CD4-positive, alpha-beta memory T cell (primary cell): Measurements from ENCODE around the gene AHRR. TPM values are rescaled to one million over a fixed set of nuclear protein-coding genes. Genes with fewer than 3 reads are reported as not detected.

Experiments used
- CTCF ChIA-PET: fragments of 350-600 bp; sonication (Branson Sonifier 250); formaldehyde crosslinking; loops from one replicate; lab custom pipeline; 2021; ENCODE audit warnings: inconsistent platforms; ENCODE audit not compliant: partially characterized antibody; lab: Charles Lee
- POLR2A ChIA-PET: fragments of 350-600 bp; sonication (Branson Sonifier 250); formaldehyde crosslinking; loops from one replicate; lab custom pipeline; 2021; ENCODE audit not compliant: partially characterized antibody; lab: Charles Lee
- DNase-seq, 5 donors: peaks; one replicate each; pipeline versions ENCODE4 v3.0.0 to v3.0.0-alpha.2; 2020 to 2022; ENCODE audit warnings: mixed read lengths in 1 of 5
- H3K27ac ChIP-seq: one replicate; pipeline ENCODE4 v1.7.0; 2013; ENCODE audit warnings: low read depth, low read length
- H3K27me3 ChIP-seq: 2 replicates; pipeline ENCODE4 v1.7.0; 2013; ENCODE audit warnings: mild to moderate bottlenecking, low read length, moderate library complexity; ENCODE audit not compliant: insufficient read depth
- H3K36me3 ChIP-seq: 2 replicates; pipeline ENCODE4 v1.7.0; 2013; ENCODE audit warnings: mild to moderate bottlenecking, low read length, moderate library complexity; ENCODE audit not compliant: insufficient read depth
- H3K4me1 ChIP-seq: 2 replicates; pipeline ENCODE4 v1.7.0; 2013; ENCODE audit warnings: mild to moderate bottlenecking, low read length, moderate library complexity; ENCODE audit not compliant: insufficient read depth
- H3K4me3 ChIP-seq, 2 donors: one replicate each; pipeline ENCODE4 v1.7.0; 2013; ENCODE audit warnings: low read length in 2 of 2, mild to moderate bottlenecking in 1 of 2
- H3K9me3 ChIP-seq, 2 donors: one replicate each; pipeline ENCODE4 v1.7.0; 2013; ENCODE audit warnings: low read length in 2 of 2, control low read depth in 1 of 2; ENCODE audit not compliant: control insufficient read depth in 1 of 2
- H3K27ac Mint-ChIP-seq, 7 donors: one replicate each; pipeline ENCODE4 v1.8.0; 2020 to 2021; ENCODE audit warnings: mixed read lengths in 7 of 7, mild to moderate bottlenecking in 6 of 7, inconsistent platforms in 3 of 7, moderate library complexity in 3 of 7
- H3K27me3 Mint-ChIP-seq, 2 donors: one replicate each; pipeline ENCODE4 v1.8.0; 2020 to 2021; ENCODE audit warnings: mixed read lengths in 2 of 2
- H3K36me3 Mint-ChIP-seq, 2 donors: one replicate each; pipeline ENCODE4 v1.8.0; 2020 to 2021; ENCODE audit warnings: mixed read lengths in 2 of 2, inconsistent platforms in 1 of 2, mild to moderate bottlenecking in 1 of 2
- H3K4me1 Mint-ChIP-seq, 4 donors: one replicate each; pipeline ENCODE4 v1.8.0; 2020 to 2021; ENCODE audit warnings: mixed read lengths in 4 of 4, mild to moderate bottlenecking in 1 of 4
- H3K4me3 Mint-ChIP-seq, 8 donors: one replicate each; pipeline ENCODE4 v1.8.0; 2020 to 2021; ENCODE audit warnings: mixed read lengths in 8 of 8, mild to moderate bottlenecking in 7 of 8, moderate library complexity in 6 of 8, inconsistent platforms in 3 of 8
- H3K9me3 Mint-ChIP-seq, 8 donors: one replicate each; pipeline ENCODE4 v1.8.0; 2020 to 2021; ENCODE audit warnings: mixed read lengths in 8 of 8, mild to moderate bottlenecking in 5 of 8, inconsistent platforms in 3 of 8, moderate library complexity in 1 of 8
- intact Hi-C: fragments of 100-400 bp; cut with micrococcal nuclease; formaldehyde crosslinking; loops from one replicate; pipeline ENCODE4 v1.15.1; 2023
- polyA plus RNA-seq, 2 donors: library from polyadenylated mRNA; unstranded; fragments of 300-500 nt; fragmentation: Illumina TruSeq; gene quantifications; one replicate each; pipeline ENCODE4 v1.2.3, GENCODE V29; 2021
- total RNA-seq, 2 experiments: library from RNA; stranded (reverse); gene quantifications; one replicate each; pipeline ENCODE4 v1.2.3, GENCODE V29; 2021

AHRR gene
- total and polyA plus RNA-seq, 4 experiments from 2014 or later, result 0.23 to 2.7 (median 0.74) TPM

DNA sequence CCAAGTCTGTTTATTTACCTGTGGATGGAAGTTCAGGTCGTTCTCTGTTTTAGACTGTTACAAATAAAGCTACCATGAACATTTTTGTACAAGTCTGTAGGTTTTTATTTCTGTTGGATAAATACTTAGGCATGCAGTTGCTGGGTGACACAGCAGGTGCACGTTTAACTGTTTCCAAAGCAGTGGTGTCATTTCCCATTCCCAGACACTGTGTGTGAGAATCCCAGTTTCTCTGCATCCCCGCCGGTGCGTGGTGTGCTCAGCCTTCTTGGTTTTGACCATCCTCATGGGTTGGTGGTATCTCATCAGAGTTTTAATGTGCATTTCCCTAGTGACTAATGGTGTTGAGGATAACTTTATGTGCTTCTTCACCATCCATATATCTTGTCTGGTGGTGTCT lies 27.2 kb downstream of the AHRR start:
- intact Hi-C loops, result no loop called here
- Mint-ChIP-seq H3K27ac (peak overlapping the region in 1 of 7 donors; percentile 11), H3K4me3 (no peak overlapping the region), H3K36me3 (no peaks in the 10 kb centered on the region), H3K9me3 (no peaks in the 10 kb centered on the region), H3K27me3 (peaks cover 10 to 24% of the 10 kb centered on the region in 2 donors), H3K4me1 (peaks cover 0 to 4% (median 2%) of the 10 kb centered on the region in 4 donors)
- Histone ChIP-seq H3K27ac (no peak overlapping the region), H3K4me1 (peaks cover 8% of the 10 kb centered on the region), H3K27me3 (peaks cover 5% of the 10 kb centered on the region), H3K4me3 (no peak overlapping the region), H3K9me3 (no peaks in the 10 kb centered on the region), H3K36me3 (no peaks in the 10 kb centered on the region)
- POLR2A ChIA-PET, result no interaction called here
- no peak for DNase-seq
- CTCF ChIA-PET, result interaction anchor here (0.7 kb wide), 1 partner anchor 172 kb away, joined by 3 read pairs; no protein-coding TSS in a partner anchor

DNA sequence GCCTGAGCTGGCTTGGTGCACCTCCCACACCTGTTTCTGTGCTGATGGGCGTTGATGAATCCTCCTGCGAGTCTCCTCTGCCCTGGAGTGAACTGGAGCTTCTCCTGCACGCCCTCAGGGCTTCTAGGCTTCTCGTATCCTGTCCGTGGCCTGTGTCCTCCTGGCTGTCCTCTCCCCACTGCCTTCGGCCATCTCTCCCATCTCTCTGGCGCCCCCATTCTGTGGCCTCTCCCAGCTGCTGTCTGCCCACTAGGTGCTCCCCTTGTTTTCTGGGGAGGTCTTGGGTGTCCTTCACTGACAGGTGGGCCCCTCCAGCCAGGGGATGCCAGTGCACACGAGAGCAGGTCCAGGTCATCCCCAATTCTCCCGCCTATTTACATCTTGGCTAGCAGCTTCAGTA lies 28.8 kb downstream of the AHRR start:
- H3K9me3 Mint-ChIP-seq, result no peaks in the 10 kb centered on the region
- H3K27ac Mint-ChIP-seq, result no peak overlapping the region
- peaks cover 5% of the 10 kb centered on the region for H3K27me3 ChIP-seq
- H3K4me3 ChIP-seq, result no peak overlapping the region
- no peak overlapping the region for H3K27ac ChIP-seq
- peaks cover 0 to 4% (median 2%) of the 10 kb centered on the region in 4 donors for H3K4me1 Mint-ChIP-seq
- H3K36me3 ChIP-seq, result no peaks in the 10 kb centered on the region
- ChIA-PET CTCF (no interaction called here), POLR2A (interaction anchor here (1.4 kb wide), 1 partner anchor 10 kb away, joined by 3 read pairs; no protein-coding TSS in a partner anchor)
- intact Hi-C loops, result no loop called here
- H3K9me3 ChIP-seq, result no peaks in the 10 kb centered on the region
- no peak overlapping the region for H3K4me3 Mint-ChIP-seq
- no peaks in the 10 kb centered on the region for H3K36me3 Mint-ChIP-seq
- peaks cover 8% of the 10 kb centered on the region for H3K4me1 ChIP-seq
- DNase-seq, result no peak
- H3K27me3 Mint-ChIP-seq, result peaks cover 10 to 24% of the 10 kb centered on the region in 2 donors

DNA sequence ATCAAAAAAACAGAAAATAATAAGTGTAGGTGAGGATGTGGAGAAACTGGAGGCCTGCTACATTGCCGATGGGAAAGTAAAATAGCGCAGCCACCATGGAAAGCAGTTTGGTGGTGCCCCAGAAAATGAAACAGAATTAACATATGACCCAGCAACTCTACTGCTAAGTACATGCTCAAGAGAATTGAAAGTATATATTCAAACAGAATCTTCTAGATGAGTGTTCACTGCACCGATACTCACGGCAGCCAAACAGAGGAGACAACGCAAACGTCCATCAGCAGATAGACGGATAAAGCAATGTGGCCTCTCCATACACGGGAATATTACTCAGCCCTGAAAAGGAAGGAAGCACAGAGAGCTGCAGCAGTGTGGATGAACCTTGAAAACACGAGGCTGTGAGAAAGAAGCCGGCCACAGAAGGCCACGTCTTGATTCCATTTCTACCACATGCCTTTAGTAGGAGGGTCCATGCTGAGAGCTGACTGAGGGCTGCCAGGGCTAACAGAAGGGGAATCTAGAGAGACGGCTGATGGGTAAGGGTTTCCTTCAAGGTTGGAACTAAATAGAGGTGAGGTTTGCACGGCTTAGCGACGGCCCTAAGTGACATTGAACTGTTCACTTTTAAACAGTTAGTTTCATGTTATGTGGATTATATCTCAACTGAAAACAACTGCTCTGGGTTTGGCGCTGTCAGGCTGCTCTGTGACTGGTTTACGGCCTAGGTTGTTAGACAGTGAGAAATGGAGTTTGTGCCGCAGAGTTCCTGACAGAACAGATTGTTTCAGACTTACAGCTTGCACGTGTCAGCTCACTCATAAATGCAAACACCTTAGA lies 29.8 kb downstream of the AHRR start:
- peaks cover 4% of the 10 kb centered on the region for H3K27me3 ChIP-seq
- H3K9me3 ChIP-seq, result no peaks in the 10 kb centered on the region
- peaks cover 5% of the 10 kb centered on the region for H3K4me1 ChIP-seq
- CTCF ChIA-PET, result no interaction called here
- Mint-ChIP-seq H3K4me3 (no peak overlapping the region), H3K27me3 (peaks cover 10 to 23% of the 10 kb centered on the region in 2 donors), H3K9me3 (no peaks in the 10 kb centered on the region), H3K4me1 (peaks cover 0 to 4% (median 2%) of the 10 kb centered on the region in 4 donors), H3K36me3 (no peaks in the 10 kb centered on the region), H3K27ac (no peak overlapping the region)
- intact Hi-C loops, result no loop called here
- POLR2A ChIA-PET, result interaction anchor here (1.4 kb wide), 1 partner anchor 10 kb away, joined by 3 read pairs; no protein-coding TSS in a partner anchor
- no peak for DNase-seq
- no peak overlapping the region for H3K27ac ChIP-seq
- H3K36me3 ChIP-seq, result no peaks in the 10 kb centered on the region
- H3K4me3 ChIP-seq, result no peak overlapping the region

DNA sequence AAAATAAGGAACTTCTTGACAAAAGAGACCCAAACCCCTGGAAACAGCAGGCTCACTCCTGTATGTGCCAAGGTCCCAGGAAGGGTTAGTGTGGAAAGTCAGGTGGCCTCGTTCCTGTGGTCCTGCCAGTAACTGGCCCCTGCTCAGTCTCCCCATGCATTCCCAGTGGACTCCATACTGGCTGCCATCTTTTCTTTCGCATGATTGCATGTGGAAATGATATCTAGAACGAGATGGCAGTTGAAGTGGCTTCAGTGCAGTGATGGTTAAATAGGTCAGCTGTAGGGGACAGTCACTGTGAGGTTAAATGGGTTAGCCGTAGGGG lies 30.4 kb downstream of the AHRR start:
- H3K27ac ChIP-seq, result no peak overlapping the region
- intact Hi-C loops, result no loop called here
- peaks cover 0 to under 1% (median 0%) of the 10 kb centered on the region in 4 donors for H3K4me1 Mint-ChIP-seq
- no peak overlapping the region for H3K4me3 ChIP-seq
- no peak overlapping the region for H3K4me3 Mint-ChIP-seq
- H3K9me3 Mint-ChIP-seq, result no peaks in the 10 kb centered on the region
- H3K27ac Mint-ChIP-seq, result no peak overlapping the region
- DNase-seq, result no peak
- ChIA-PET CTCF (no interaction called here), POLR2A (no interaction called here)
- no peaks in the 10 kb centered on the region for H3K9me3 ChIP-seq
- H3K36me3 Mint-ChIP-seq, result no peaks in the 10 kb centered on the region
- peaks cover 7 to 18% of the 10 kb centered on the region in 2 donors for H3K27me3 Mint-ChIP-seq
- H3K4me1 ChIP-seq, result no peaks in the 10 kb centered on the region
- no peaks in the 10 kb centered on the region for H3K36me3 ChIP-seq
- no peaks in the 10 kb centered on the region for H3K27me3 ChIP-seq

DNA sequence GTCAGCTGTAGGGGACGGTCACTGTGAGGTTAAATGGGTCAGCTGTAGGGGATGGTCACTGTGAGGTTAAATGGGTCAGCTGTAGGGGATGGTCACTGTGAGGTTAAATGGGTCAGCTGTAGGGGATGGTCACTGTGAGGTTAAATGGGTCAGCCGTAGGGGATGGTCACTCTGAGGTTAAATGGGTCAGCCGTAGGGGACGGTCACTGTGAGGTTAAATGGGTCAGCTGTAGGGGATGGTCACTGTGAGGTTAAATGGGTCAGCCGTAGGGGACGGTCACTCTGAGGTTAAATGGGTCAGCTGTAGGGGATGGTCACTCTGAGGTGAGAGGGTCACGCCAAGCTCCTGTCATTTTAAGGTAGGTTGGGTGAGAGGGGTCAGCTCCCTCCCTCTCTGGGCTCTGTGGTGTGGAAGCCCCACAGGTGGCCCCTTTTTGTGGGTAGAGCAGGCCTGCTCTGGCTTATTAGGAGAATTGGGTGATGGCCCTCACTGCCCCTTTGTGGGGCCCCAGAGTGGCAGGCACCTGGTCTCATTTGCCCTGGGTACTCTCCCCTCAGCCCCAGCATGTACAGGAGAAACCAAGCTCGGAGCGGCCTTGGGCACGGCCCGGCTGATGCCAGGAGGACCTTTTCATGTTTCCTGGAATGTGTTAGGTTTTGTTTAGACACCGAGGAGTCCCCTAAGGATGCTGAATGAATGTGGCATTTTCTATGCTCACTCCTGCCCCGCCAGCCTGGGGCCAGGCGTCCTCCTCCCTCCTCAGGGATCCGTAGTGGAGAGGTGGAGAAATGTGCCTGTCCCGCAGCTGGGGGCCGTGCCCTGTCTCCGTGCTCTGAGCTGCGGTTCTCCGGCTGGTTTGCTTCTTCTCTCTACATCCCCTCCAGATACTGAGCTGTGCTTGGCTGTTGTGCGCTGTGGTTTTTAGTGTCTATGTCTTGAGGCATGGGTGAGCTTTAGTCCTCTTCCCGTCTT lies 31.4 kb downstream of the AHRR start:
- no peaks in the 10 kb centered on the region for H3K4me1 Mint-ChIP-seq
- H3K27ac Mint-ChIP-seq, result no peak overlapping the region
- Histone ChIP-seq H3K4me1 (no peaks in the 10 kb centered on the region), H3K4me3 (no peak overlapping the region), H3K36me3 (no peaks in the 10 kb centered on the region), H3K9me3 (no peaks in the 10 kb centered on the region), H3K27ac (no peak overlapping the region), H3K27me3 (no peaks in the 10 kb centered on the region)
- intact Hi-C loops, result no loop called here
- CTCF ChIA-PET, result no interaction called here
- no peaks in the 10 kb centered on the region for H3K9me3 Mint-ChIP-seq
- no peak for DNase-seq
- POLR2A ChIA-PET, result interaction anchor here (1.1 kb wide), 1 partner anchor 26 kb away, joined by 3 read pairs; no protein-coding TSS in a partner anchor
- peaks cover 4 to 13% of the 10 kb centered on the region in 2 donors for H3K27me3 Mint-ChIP-seq
- no peak overlapping the region for H3K4me3 Mint-ChIP-seq
- no peaks in the 10 kb centered on the region for H3K36me3 Mint-ChIP-seq

DNA sequence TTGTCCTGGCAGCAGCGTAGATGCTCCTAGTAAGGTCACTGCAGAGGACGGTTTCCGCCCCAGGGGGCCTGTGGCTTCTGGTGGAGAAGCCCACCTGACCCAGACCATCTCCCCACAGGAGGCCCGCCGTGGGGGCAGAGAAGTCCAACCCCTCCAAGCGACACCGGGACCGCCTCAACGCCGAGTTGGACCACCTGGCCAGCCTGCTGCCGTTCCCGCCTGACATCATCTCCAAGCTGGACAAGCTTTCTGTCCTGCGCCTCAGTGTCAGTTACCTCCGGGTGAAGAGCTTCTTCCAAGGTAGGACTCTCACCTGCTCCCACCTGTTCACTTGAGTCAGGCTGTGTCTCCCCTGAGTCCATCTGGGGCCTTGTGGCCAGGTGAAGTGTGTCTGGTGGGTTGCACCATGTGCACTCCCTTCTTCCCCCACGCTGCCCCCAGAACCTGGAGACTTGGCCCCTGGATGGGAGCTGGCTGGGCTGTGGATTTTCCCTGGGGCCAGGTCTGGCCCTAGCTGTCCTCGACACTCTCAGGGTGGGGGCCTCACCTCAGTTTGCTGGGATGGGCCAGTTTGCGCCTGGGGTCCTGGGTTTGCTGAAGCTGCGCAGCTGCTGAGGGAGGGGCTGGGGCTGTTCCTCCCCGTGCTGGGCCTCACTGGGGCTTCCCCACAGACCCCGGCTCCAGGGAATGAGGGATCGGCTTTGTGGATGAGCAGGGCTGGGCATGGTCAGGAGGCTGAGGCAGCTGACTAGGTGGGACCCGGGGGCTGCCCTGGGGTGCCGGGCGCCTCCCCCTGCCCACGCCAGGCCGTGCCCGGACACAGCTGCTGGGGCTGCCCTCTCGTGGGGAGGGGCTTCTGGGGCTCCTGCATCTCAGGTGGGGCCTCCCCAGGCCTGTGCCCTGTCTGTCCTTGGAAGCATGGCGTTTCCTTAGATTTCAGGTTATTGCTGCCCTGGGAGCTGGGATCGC lies 32.4 kb downstream of the AHRR start:
- no peaks in the 10 kb centered on the region for H3K36me3 Mint-ChIP-seq
- CTCF ChIA-PET, result no interaction called here
- POLR2A ChIA-PET, result interaction anchor here (1.1 kb wide), 1 partner anchor 25 kb away, joined by 3 read pairs; no protein-coding TSS in a partner anchor

More for the DNA sequence above, 32.4 kb downstream of the AHRR start:
- H3K27ac ChIP-seq, result no peak overlapping the region
- Mint-ChIP-seq H3K27ac (no peak overlapping the region), H3K27me3 (peaks cover 4 to 8% of the 10 kb centered on the region in 2 donors), H3K4me3 (no peak overlapping the region), H3K4me1 (no peaks in the 10 kb centered on the region), H3K9me3 (no peaks in the 10 kb centered on the region)
- no peaks in the 10 kb centered on the region for H3K4me1 ChIP-seq
- DNase-seq, result no peak
- no peaks in the 10 kb centered on the region for H3K27me3 ChIP-seq
- H3K36me3 ChIP-seq, result no peaks in the 10 kb centered on the region
- H3K4me3 ChIP-seq, result no peak overlapping the region
- no peaks in the 10 kb centered on the region for H3K9me3 ChIP-seq
- intact Hi-C loops, result no loop called here
